Smooth muscle cell of trachea (primary cell): ENCODE results near the gene FATE1. TPM values are rescaled to one million over a fixed set of nuclear protein-coding genes. Genes with fewer than 3 reads are reported as not detected.

Experiments
- total RNA-seq: library from RNA; depleted of rRNA; stranded (reverse); fragments of >200 nt; gene quantifications from 2 replicates; pipeline ENCODE4 v1.2.1, GENCODE V29; 2014

The FATE1 gene, protein sequence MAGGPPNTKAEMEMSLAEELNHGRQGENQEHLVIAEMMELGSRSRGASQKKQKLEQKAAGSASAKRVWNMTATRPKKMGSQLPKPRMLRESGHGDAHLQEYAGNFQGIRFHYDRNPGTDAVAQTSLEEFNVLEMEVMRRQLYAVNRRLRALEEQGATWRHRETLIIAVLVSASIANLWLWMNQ
- total RNA-seq = not detected in 2 replicates

DNA sequence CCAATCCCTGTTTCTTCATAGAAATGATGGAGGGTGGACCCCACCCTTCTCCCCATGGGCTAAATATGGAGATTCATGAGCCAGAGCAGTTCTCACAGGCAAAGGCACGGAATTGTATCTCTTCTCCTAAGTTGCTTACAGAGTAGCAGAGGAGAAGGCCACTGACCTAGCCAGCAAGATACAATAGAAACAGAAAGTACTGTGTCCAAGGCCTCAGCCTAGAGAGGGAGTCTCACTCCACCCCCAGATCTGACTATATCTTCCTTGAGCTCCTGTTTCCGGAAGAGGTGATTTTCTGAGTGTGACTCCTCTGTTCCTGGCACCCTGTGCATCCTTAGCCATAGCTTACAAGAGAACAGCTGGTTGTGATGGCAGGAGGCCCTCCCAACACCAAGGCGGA, at the start of gene FATE1:
FATE1 (plus strand) TSS at position 284 of the 400 bp plus-strand sequence; CDS start at position 369, 85 bp downstream.

DNA sequence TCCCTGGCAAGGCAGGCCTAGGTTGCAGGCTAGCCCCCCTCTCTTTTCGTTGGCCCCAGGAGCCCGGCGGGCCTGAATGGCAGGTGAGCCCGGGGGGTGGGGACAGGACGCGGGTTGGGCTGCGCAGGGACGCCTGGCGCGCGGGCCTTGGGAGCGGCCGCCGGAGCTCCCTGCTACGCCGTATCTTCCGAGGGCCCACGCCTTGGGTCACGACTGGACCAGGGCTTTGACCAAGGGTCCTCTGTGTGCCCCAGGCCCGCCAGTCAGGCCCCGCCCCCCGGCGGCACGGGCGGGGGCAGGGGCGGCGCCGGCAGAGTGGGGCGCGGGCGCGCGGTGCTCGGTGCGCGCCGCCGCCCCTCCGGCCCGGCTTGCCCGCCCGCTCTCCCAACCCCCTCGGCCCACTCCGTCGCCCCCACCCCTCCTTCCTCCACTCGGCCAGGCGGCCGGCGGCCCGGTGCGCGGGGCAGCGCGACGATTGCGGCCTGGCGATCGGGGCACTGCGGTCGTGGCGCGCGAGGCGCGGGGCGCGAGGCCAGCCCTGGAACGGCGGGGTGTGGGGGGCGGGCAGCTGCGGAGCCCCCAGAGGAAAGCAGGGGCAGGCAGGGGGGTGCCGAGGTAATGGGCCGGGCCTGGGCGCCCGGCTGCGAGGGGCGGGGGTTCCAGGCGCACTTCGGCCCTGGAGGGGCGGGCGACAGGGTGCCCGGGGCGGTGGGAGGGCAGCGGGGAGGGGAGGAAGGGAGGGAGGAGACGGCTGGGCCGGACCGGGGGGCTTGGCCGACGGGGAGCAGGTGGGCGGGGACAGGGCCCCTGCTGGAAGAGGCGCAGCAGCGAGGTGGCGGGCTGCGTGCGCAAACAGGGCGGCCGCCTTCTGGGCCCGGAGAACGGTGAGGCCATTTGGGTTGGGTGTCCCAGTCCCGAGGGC, 20.9 kb upstream of the FATE1 start, which contains the start of gene PRRG3:
PRRG3 (plus strand) TSS at position 798 of the 922 bp plus-strand sequence. CDS start 3,357 bp downstream, outside the sequence.

DNA sequence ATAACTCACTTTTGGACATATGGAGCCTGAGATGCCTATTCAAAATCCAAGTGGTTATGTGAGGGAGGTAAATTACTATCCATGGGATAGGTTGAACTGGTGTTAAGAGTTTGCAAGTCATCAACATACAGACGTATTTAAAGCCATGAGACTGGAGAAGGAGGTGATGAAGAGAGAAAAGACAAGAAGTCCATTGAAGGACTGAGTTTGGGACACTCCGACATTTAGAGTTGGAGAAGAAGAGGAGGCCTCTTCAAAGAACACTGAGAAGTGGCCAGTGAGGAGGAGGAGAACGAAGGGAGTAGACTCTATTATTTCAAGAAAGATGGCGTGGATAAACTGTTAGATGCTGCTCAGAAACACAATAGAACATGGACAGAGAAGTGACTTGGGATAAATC, 18.6 kb downstream of the FATE1 start, which contains the start of gene CNGA2:
CNGA2 (plus strand) TSS at position 301 of the 400 bp plus-strand sequence. CDS start 3,738 bp downstream, outside the sequence.

Other genes starting within 250 kb of the FATE1 start
- gene PASD1, start 152.4 kb upstream of the FATE1 start, total RNA-seq = not detected in 2 replicates
- gene PRRG3, start 20.6 kb upstream of the FATE1 start, total RNA-seq = 0.87 and 4.6 TPM in 2 replicates
- not detected in 2 replicates for gene CNGA2, start 18.7 kb downstream of the FATE1 start, total RNA-seq
- gene MAGEA4, start 196.9 kb downstream of the FATE1 start, total RNA-seq = not detected in 2 replicates